HG03097 (cell line): ENCODE measurements around the gene LDHA.

Source experiments
- ATAC-seq: cut with Tn5 transposase; IDR thresholded peaks from one replicate; pipeline ENCODE4 v1.9.1; 2021; ENCODE audit not compliant: unreplicated experiment, low FRiP score

LDHA gene

DNA sequence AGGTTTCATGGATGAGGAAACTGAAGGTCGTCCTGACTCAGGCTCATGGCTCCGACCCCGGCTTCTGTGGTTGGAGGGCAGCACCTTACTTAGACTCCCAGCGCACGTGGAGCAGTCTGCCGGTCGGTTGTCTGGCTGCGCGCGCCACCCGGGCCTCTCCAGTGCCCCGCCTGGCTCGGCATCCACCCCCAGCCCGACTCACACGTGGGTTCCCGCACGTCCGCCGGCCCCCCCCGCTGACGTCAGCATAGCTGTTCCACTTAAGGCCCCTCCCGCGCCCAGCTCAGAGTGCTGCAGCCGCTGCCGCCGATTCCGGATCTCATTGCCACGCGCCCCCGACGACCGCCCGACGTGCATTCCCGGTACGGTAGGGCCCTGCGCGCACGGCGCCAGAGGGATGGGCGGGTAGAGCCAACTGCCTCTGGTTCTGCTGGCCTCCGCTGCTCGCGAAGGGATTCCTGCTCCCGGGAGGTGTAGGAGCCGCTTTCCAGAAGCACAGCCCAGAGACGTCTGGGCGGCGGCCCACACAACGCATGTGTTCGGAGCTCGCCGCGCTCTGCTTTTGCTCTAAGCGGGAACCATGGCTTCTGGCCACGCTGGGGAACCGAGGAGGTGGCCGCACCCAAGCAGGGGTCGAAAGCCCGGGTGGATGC, at the start of gene LDHA:
LDHA (plus strand) TSS at position 289 of the 653 bp plus-strand sequence. CDS start 2,280 bp downstream, outside the sequence.
- peak; percentile 58 for ATAC-seq

DNA sequence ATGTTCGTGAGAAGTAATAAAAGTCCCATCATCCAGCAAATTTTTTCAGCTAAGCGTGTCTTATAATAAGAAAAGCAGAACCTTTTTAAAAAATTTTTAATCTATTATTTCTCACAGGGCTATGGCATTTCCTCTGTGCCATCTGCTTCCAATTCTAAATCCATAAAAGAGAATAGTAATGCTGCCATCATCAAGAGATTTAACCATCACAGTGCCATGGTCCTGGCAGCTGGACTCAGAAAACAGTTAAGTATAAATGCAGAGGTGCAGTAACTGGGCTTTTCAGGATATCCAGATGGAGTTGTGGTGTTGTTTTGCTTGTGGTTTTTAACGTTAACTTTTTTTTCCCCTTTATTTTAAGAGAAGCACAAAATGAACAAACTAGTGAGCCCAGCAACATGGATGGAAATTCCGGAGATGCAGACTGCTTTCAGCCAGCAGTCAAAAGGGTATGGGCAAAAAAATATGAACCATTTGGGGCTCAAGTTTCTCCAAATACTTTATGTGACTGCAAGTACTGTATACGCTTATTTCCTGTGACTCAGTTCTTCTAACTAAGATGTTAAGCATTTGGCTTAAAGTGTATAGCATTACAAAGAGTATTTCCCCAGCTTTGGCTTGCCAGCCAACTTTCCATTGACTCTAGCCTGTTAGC, 46.8 kb upstream of the LDHA start:
- ATAC-seq = no peak

DNA sequence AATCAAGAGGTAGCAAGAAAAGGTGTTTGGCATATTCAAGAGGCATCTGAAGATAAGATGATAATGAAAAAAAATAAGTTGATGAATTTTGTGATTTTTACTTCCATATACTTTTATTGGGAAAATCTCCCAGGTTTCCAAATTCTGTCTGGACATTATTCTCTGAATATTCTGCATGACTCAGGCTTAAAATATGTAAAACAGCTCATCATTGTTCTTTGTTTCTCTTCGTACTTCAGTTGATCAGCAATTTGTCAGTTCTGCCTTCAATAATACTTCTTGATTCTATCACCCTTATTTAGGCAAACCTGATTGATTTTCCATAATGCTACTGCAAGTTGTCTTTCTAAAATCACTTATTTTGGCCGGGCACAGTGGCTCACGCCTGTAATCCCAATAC, 41.8 kb upstream of the LDHA start:
- no peak for ATAC-seq

DNA sequence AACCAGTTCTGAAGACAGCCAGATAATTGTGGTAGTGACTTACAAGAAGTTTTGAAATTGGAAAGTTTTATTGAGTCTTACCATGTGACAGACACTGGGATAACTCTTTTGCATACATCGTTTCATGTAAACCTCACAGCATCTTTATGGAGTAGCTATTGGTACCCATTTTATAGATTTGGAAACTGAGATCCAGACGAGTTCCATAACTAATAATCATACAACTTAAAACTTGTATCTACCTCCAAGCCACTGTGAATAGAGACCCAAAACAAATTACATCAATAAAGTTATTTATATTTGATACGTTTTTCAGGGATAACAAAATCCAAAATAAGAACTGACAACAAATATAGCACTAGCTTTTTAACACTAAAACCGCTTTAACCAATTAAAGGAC, 35.7 kb upstream of the LDHA start:
- ATAC-seq = no peak

DNA sequence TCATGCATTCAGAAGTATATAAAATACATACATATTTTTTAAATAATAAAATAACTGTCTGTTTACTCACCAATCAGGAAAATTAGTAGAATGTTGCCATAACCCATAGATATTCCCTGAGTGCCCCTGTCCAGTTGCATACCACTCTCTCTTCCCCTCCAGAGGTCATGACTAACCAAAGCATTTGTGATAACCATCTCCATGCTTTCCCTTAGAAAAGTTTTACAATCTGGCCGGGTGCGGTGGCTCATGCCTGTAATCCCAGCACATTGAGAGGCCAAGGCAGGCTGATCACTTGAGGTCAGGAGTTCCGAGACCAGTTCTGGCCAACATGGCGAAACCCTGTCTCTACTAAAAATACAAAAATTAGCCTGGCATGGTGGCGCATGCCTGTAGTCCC, 33.2 kb upstream of the LDHA start:
- ATAC-seq = no peak

DNA sequence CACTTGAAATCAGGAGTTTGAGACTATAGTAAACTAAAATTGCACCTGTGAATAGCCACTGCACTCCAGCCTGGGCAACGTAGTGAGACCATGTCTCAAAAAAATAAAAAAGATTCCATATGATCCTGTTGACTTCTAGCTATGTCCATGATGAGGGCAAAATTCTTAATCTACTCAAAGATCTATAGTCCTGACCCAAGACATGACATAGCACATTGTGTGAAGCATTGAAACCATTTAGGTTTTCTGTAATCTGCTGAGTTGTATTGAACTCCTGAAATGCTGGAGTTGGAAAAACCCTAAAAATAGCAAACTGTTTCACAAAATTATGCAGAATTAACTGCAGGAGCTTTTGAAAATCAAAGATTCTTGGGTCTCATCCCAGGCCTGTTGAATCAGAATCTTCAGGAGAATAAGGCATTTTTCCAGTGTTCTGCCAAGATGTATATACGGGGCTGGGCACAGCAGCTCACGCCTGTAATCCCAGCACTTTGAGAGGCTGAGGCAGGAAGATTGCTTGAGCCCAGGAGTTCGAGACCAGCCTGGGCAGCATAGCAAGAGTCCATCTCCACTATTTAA, 29.8 kb upstream of the LDHA start:
- ATAC-seq = no peak

DNA sequence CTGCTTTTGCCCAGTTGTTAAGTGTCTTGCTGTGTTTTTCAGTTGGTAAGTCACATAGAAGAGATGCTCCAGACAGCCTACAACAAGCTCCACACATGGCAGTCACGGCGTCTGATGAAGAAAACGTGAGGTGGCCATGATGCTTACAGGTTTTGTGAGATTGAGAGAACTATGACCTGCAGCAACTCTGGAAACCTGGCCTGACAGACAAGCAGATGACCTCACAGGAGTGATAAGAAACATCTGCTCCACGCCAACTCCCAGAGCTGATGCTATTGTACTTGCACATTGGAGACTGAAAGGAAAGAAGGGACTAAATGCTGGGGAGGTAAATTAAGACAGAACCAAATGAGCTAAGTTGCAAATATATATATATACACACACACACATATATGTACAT, 28.6 kb upstream of the LDHA start:
- ATAC-seq = no peak

DNA sequence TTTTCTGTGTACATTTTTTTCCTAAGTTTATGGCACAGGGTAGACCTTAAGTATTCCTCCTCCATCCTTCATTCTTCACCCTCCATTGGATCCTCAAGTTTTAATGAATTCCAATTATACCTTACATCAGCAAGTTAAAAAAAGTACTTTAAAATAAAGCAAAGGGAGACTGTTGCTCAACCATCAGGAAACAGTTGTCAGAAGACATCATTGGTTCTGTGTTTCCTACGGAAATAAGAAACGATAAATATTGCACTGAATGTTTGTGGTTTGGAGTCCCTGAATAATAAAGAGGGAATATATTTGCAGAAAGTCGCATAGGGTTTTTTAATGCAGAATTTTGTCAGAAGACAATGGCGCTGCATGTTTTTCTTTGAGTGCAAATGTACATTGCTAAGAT, 28.1 kb upstream of the LDHA start:
- no peak for ATAC-seq

DNA sequence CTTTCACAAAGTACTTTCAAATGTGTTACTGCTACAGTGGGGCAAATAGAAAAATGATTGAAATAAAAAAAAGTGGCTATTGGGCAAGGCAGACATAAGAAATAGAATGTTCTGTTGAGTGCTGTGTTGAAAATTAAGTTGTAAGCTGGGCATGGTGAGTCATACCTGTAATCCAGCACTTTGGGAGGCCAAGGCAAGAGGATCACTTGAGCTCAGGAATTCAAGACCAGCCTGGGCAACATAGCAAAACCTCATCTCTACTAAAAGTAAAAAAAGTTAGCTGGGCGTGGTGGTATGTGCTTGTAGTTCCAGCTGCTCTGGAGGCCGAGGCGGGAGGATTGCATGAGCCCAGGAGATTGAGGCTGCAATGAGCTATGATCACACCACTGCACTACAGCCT, 26.9 kb upstream of the LDHA start:
- ATAC-seq = no peak

DNA sequence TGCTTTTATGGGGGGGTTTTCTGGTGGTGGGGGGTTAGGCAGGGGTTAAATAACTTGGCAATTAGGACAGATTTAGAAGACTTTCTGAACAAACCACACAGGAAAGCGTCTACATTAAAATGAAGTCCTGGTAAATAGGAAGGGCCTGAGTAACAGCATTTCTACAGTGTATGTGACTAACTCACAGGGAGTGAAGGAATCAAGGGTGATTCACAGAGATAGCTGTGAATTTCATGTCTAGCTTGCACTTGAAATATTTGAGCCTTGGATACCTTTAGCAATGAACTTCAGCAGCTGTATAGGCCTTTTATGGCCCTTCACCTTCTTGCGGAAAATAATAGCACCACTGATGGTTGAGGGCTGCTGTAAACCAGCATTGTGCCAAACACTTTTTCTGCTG, 26.1 kb upstream of the LDHA start:
- ATAC-seq = no peak

DNA sequence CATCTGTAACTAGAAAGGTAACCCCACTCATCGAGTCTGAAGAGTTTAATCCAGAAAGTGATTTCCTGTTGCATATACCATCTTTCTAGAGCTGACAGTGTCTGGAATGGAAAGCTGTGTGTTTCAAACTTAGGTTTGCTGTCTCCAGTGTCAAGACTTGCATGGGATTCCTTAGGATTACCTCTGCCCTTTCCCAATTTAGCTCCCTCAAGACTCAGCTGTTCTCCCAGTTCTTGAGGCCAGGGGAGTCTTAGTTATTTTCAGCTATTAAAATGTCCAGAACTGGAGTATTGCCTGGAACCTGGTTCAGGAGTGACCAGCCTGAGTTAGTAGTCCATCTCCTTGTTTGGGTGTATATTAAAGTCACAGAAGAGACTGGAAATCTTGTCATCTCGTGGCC, 25.0 kb upstream of the LDHA start:
- no peak for ATAC-seq

DNA sequence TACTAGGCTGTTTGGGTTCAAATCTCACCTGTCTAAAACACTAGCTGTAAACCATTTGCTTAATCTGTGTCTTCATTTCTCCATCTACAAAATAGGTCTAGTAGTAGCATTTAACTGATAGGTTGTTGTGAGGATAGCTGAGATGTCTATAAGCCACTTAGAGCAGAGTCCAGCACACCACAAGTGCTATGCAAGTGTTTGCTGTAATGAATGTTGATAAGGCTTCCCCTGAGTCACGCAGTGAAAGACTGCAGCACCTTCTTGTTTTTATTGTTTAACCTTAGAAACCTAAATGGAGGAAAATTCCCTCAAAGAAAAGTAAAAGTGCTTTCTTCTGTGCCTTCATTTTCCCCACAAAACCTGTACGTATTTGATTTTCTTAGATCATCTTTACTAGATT, 23.1 kb upstream of the LDHA start:
- ATAC-seq = no peak

DNA sequence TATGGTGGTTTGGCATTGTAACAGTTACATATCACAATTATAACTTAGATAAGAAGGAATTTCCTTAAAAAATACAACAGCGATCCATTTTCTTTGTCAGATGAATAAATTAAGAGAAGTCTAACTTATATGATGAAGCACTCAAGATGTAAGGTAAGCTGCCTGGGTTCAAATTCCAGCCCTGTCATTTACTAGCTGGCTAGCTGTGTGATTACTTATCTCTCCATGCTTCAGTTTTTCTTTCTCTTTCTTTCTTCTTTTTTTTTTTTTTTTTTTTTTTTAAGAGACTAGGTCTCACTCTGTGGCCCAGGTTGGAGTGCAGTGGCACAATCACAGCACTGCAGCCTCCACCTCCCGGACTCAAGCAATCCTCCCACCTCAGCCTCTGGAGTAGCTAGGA, 22.2 kb upstream of the LDHA start:
- ATAC-seq = no peak

DNA sequence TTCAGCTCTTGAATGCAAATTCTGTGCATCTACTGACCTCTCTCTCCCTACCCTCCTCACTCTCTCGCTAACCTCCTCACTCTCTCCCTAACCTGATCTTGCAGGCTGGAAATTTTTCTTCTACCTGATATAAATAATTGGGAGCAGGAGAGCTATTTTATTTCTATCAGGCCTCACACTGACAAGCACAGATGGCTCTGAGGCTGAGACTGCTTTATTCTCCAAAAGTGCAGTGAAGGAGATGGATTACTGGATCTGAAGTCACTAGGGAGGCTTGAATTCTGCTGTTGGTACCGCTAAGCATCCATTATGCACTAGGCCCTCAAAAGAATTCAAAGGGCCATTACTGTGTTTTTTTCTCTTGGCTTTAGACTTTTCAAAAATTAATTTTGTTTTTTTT, 19.4 kb upstream of the LDHA start:
- no peak for ATAC-seq

DNA sequence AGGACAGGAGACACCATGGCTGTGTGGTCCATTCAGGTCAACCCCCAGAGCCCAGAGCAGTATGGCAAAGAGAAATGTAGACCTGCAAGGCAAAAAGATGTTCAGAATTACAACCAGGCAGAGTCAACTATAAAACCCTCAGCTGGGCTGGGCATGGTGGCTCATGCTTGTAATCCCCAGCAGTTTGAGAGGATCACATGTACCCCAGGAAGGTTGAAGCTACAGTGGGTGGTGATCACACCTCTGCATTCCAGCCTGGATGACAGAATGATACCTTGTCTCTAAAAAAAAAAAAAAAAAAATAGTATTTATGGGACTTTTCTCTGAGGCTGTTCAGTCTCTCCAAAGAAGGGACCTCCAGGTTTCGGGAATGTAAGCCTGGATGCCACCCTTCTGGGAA, 18.4 kb upstream of the LDHA start:
- ATAC-seq = no peak

DNA sequence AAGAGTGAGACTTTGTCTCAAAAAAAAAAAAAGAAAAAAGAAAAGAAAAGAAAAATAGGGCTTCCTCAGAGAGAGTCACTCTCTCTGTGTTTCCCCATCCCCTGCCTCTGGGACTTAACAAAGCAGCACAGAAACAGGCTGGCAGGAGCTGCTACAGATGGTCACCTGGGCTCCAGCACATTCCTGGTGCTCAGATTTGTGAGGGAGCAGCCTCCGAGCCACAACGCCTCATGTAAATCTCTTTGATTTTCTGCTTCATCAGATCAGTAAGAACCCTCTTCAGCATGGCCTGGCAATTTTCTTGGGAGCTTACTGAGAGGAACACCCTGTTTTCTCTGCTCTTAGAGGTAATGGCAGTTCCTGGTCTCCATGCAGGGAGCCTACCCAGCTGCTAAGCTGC, 15.2 kb upstream of the LDHA start:
- no peak for ATAC-seq

DNA sequence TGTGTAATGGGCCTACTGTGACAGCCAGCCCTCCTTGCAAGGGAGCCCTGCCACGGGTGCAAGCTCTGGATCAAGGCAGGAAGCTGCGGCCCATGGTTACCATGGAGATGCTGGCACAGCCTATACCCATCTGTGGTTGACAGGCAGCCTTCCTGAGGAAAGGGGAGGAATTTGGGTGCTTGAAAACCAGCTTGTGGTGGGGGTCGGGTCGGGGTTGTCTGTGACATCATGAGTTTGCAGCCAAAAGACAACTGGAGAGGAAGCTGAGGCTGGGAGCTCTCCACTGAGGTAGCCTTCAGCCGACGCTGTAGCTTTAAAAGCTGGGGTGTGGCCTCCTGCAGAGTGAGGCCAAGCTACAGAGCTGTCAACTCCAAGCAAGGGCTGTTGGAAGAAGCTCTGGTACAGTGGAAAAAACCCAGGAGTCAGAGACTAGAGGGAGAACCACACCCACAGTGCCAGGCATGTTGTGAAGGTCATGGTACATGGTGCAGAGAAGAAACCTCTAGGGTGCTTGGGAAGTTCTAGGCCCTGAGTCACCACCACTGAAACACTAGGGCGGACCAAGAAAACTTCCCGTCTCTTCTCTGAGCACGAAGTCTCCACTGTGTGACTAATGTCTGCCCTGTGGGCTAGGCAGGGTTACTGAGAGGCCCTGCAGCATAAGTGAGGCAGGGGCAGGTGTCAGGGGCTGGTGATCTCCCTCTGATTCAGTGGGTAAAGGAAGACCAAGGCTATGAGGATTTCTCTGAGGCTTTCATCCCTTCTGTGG, 10.8 kb upstream of the LDHA start:
- ATAC-seq = peak; percentile 81

DNA sequence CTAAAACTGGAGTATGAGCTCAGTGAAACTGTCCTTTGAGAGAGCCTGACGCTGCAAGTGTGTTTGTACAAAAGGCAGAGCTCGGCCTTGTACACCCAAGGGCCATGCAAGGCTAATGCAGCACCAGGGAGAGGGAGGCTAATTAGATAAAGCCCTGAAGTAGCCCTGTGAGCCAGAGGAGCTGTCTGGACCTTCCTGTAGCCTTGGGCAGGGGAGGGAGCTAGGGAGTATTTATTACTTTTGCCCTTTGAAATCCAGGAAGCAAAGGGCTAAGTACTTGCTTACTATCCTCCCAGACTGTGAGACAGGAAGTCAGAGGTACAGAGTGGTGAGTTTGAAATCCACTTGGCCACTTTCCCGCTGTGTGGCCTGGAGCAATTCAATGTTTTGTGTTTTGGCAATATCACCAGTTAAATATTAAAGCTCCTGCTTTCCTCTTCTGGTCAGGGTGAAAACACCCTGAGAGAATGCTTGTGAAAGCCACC, 10.2 kb upstream of the LDHA start:
- peak; percentile 44 for ATAC-seq

DNA sequence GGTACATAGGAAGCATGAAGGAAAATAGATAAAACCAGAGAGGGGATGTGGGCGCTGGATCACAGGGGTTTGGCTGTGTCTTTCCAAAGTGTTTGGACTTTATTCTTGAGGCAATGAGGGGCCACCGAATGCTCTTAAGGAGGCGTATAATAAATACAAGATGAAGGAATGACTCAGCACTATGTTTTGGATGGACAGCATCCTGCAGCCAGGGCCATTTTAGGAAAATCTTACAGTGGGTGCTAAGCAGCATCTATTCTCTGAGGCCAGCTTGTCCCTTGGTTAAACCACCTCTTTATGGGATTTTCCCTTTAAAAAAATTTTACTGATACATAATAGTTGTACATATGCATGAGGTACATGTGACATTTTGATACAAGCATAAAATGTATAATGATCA, 4.3 kb upstream of the LDHA start:
- ATAC-seq = no peak

DNA sequence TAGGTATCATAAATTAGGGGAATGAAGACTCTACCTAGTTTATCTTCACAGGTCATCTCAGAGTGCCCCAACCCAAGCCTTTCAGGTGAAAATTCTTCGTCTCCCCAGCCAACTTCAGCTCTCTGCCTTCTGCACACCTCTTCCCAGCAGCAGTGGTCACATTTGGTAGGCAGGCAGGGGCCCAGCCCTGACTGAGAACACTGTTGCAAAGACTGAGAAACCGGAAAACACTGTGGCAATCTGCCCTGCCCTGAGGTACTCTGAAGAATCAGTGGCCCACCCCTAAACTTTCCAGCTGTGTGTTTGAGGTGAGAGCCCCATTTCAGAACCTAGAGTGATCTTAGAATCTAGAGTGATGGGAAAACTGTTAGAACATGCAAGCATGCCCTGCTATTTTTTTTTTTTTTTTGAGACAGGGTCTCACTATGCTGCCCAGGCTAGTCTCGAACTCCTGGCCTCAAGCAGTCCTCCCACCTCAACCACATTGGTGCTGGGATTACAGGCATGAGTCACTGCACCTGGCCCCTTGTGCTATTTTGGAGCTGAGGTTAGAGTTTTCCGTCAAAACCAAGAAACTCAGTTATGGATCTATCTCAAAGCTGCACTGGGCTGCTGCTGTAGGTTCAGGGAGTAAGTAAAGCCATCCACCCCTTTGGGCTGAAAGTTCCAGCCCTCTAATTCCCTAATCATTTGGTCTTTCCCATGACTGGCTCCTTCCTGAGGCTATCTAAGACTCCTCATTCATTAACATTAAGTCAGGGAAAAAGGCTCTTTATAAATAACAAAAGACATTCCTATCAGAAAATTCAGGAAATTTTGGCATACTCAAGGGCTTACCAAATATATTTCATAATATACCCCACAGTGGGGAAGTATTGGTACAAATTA, 1.7 kb upstream of the LDHA start:
- no peak for ATAC-seq
